Activated T-cell treated with anti-CD3 and anti-CD28 coated beads for 1 hour (primary cell): Measurements from ENCODE around the gene MATCAP1.
A peak's percentile ranks its signal among the peaks of the same experiment; 100 is the strongest.

Experiments
- DNase-seq: peaks from one replicate; pipeline ENCODE4 v3.0.0-alpha.2; 2020; ENCODE audit warnings: low read depth

Gene MATCAP1

DNA sequence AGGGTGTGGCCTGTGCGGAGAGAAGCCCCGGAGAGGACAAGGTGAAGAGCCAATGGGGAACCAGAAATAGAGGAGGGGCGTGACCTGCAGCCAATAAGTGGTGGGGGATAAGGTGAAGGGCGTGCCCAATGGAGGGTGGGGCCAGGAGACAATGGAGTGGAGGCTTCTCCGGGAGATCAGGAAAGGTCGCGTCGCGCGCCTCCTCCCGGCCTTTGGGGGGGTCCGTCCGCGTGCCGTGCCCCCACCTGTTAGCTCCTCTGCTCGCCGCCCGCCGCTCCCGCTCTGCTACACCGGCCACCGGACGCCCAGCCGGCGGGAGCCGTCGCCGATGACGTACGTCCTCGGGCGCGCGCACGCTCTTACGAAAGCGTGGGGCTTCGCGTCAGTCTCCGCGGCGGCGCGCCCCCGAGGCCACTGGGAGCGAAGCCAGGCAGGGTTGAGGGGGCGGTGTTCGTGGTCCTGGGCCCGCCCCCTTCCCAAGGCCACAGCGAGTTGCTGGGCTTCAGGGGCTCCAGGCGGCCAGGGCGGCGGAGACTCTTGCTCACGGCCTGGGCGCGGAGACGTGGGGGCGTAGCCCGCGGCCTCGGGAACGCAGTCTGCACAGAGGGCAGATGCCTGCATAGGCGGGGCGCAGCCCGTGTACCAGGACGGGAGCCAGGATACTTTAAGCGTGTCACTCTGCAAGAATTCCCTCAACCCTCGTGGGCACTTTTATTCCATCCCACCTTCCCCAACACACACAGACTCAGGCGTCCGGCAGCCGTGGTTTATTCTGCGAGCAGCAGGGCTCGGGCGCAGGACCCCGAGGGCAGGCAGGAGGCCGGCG lies at the start of gene MATCAP1:
TSS of gene MATCAP1 (minus strand) at position 337 of the 826 bp plus-strand sequence. CDS start 3,353 bp downstream, outside the sequence.
- peak; percentile 87 for DNase-seq

GRCh38 chr16:67230809-67231660 lies 47.3 kb upstream of the MATCAP1 start:
- DNase-seq = no peak

DNA sequence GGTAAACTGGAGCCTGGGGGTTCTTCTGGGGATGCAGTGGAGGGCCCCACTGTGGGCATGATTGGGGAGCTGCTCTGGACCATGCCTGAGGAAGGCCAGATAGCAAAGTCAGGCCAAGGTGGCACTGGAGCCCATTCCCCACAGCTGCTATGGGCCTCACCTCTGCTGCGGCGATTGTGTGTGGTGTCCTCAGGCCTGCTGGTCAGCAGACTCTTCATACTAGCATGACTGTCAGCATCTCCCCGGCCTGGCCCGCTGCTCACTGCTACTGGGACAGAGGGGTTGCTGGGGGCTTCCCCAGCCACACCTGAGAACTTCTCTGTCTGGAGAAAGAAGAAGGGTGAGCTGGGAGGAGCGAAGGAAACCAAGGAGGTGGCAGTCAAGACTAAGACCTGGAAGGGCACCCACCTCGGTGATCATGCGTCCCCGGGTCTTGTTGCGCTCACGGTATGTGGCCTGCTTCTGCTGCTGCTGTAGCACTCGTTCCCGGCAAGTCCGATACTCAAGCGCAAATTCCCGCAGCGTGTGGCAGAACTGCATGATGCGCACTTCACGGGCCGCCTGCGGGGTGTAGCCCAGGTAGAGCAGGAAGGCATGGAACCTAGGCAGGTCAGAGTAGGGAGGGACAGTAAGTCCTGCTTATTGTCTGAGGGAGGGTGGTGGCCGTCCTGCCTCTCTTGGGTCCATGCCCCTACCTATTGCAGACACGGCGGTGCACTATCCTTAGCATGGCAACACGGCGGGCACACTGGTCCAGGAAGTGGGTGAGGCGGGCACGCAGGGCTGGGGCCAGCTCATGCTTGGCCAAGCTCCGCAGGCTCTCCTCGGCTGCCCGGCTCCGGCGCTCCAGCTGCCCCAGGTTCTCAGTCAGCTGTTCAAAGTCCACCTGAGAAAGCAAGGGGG lies 46.4 kb upstream of the MATCAP1 start:
- DNase-seq = no peak

DNA sequence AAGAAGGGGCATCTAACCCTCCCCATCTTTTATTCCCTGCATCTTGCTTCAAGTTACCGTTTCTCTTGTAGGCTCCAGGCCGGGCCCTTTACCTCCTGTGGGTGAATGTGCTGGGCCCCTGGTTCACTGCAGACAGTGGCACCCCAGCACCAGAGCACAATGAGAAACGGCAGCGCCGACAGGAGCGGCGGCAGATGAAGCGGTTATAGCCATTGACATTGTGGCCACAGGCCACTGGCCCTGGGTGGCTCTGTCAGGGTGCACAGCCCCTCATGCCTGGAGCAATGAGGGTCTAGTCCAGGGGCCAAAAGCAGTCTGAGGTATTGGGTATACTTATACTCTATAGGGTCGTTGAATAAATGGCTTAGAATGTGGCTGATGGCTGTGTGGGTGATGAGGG lies 45.1 kb upstream of the MATCAP1 start:
- DNase-seq = no peak

DNA sequence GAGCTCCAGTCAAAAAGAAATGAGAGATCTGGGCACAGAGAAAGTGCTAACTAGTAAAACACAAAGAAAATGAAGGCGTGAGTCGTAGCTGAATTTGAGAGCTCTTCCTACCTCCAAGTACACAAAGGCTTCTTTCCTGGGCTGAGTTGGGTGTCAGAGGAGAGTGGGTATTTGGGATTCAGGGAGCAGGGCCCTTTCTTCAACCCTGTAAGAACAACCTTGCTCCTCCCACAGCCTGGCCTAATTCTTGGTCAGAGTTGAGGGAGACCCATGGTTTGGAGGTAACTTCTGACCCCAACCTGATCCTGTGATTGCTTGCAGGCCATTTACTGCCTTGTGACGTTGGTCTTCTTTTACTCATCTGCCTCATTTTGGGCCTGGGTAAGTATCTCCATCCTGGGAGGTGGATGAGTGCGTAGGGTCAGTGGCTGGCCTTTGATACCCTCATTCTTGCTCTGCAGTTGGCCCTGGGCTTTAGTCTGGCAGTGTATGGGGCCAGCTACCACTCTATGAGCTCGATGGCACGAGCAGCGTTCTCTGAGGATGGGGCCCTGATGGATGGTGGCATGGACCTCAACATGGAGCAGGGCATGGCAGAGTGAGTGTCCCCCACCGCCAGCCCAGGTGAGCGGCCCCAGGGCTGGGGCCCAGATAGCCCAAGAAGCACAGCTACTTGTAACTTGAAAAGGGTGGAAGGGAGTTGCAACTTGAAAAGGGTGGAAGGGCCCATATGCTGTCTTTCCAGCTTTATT lies 44.4 kb upstream of the MATCAP1 start:
- DNase-seq = no peak

GRCh38 chr16:67227567-67227921 lies 43.8 kb upstream of the MATCAP1 start:
- DNase-seq = no peak

- DNase-seq = peak; percentile 96
These were observed 43.2 kb upstream of the MATCAP1 start, which contains the start of gene TMEM208 for GRCh38 chr16:67226804-67227566. Gene TMEM208, plus strand, starts transcription at chr16:67227130. Its CDS starts 89 bp downstream, at chr16:67227219.

DNA sequence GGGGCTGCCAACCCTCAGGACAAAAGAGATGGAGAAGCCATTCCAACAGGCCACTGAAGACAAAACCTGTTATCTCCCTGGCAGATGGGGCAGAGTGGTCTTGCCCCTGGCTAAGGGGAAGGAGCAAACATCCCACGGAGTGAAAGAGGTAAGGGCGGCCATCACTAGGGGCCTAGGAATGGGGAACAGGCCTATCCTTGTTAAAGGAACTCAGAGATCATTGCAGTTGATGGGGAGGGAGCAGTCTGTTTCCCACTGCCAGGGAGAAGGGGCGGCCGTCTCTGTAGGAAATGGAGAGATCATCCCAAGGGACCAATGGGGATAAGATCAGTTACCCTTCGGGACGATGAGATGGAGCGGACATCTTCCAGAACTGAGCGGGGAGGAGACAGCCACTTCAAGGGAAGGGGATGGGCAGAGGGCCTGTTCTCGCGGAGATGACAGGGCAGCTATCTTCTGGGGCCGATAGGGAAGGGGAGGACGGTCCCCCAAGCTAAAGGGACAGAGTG lies 42.6 kb upstream of the MATCAP1 start:
- no peak for DNase-seq

DNA sequence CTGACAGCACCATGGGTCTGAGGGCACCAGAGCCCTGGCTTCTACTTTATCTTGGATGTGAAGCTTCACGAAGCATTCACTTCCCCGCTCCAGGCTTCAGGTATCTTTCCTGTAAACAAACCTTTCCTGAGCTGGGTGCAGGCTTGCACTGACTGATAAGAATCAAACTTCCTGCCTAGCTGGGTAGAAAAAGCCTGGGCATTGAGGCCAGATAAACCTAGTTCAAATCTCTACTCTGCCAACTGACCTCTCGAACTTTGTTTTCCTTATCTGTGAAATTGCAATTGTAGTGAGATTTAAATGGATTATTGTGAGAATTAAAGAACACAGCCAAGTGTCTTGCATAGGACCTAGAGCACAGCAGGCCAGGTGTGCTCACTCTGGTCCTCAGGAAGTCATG lies 40.2 kb upstream of the MATCAP1 start:
- no peak for DNase-seq

DNA sequence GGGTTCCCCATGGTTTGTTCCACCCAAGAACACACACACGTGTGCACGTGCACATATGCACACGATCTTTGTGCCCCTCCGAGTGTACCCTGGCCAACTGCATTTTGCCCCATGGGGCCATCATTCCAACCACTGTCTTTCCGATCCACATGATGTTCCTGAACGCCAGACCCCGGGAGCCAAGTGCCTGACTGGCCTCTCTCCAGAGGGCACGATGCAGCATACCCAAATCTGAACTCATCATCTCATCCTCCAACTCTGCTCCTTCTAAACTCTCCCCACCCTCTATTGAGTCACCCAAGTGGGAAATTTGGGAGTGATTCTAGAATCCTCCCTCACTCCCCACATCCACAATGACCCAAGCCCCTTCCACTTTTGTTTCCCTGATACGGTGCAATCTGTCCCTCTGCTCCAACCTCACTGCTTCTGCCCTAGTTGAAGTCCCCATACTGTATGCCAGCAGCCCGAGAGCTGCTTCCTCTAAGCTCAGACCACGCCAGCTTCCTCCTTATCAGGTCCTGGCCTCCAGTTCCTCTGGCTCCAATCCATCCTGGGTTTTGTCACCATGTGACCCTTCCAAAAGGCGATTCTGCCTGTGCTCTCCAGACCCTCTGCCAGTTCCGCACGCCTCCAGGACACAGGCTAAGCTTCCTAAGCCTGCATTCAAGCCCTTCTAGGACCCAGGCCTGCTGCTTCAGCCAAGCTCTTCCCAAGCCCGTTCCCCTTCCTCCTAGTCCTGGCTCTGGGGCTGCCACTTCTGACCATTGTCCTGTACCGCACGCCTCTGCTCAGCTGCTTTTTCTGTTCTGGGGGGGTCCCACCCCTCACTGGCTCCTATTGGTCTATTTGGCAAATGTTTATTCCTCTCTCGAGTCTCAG lies 33.1 kb upstream of the MATCAP1 start:
- no peak for DNase-seq

DNA sequence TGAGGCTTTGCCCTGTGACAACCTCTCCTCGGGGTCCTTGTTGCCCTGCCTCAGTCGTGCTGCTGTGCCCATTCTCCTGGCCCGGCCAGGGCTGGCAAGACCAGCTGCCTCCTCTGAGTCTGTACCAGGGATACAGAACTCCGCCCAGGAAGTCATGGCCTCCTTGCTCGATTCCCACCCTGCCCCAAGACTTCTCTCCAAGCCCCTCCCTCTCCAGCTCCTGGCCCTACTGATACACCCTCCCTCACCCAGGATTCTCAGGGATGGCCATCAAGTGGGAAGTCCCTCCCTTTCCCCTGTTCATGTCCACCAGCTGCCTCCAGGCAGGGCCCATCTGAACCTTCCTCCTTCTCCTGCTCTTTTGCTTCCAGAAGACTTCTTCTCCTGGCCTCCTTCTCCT lies 31.9 kb upstream of the MATCAP1 start:
- DNase-seq = no peak

DNA sequence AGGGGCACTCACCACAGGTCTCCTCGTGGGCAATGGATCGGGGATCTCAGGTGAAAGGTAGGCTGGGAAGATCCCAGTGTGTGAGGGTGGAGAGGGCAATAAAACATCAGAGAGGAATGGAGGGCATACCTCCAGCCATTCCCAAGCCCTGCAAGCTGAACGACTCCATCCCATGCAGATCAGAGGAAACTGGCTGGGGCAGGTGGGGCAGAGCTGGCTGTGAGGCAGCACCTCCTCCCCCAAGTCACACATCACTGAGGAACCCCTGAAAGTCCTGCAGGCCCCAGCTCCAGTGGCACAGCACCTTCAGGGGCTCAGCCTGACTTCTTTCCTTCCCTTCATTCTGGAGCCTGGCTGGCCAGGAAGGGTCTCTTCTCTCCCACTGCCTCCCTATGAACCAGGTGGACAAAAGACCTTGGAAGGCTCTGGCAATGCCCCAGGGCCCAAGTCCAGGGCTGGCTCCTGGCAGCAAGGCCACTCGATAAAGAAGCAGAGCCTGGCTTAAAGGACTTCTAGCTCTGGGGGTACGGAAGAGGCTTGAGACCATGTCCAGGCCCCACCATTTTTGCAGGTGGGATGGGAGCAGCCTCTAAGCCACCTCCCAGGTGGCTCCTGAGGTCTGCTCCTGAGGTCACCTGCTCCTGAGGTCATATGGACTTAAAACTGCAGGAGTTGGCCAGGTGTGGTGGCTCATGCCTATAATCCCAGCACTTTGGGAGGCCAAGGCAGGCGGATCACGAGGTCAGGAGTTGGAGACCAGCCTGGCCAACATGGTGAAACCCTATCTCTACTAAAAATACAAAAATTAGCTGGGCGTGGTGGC lies 29.6 kb upstream of the MATCAP1 start:
- DNase-seq = no peak

DNA sequence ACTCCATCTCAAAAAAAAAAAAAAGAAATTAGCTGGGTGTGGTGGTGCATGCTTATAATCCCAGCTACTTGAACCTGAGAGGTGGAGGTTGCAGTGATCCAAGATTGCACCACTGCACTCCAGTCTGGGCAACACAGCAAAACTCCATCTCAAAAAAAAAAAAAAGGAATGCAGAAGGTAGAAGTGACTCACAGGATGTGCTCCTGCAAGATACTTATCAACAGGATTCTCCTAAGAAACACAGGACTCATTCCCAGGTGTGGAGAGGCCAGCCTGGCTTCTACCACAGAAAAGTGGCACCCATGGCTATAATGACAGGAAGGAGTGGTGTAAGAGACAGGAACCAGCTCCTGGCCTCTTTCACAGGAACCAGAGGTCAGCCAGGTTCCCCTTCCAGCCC lies 29.0 kb upstream of the MATCAP1 start:
- DNase-seq = no peak

GRCh38 chr16:67211674-67212073 lies 27.9 kb upstream of the MATCAP1 start:
- no peak for DNase-seq

GRCh38 chr16:67210069-67210937 lies 26.5 kb upstream of the MATCAP1 start:
- DNase-seq = no peak

GRCh38 chr16:67209565-67209964 lies 25.8 kb upstream of the MATCAP1 start:
- no peak for DNase-seq

DNA sequence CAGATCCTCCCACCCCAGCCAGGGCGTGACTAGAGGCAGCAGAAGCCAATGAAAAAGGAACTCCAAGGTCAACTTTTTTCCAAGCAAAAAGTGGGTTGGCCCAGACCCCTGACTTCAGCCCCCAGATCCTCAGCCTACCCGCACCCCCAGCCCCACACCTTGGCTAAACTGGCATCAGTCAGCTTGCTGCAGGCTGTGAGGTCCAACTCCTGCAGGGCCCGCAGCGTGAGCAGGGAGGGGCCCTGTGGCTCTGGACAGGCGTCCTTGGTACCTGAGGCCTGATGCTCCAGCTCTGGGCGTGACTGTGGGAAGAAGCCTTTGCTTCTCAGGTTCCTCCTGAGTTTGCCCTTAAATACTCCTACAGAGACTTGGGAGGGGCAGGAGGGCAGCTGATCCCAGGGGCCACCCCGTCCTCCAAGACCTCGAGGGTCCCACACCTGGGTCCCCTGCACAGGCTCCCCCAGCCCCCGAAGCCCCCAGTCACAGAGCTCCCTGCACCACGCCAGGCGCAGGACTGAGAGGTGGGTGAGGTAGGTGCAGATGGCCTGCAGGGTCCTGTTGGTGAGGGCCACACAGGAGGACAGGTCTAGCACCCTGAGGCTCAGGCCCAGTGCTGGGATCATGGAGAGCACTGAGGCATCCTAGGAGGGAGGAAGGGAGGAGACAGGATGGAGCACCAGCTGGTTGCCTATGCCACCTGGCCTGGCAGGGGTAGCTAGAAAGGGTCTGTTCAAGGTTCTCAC lies 24.6 kb upstream of the MATCAP1 start:
- no peak for DNase-seq
